ENCODE results near the gene CUL2.

The CUL2 gene

GRCh38 chr10:35090162-35090954 lies at the start of gene CUL2:
TSS of gene CUL2 (minus strand) at chr10:35090341. CDS start at chr10:35071317, 19,024 bp downstream.
- TF ChIP-seq POLR2AphosphoS5 (IDR thresholded peaks at IDR 0.05; ENCODE audit: borderline replicate concordance, low read depth, low read length) = peak; percentile 37
- TF ChIP-seq EZH2 (IDR thresholded peaks at IDR 0.05) = no peak
- TF ChIP-seq FOXP2 (optimal IDR thresholded peaks at IDR 0.05; ENCODE audit: control extremely low read depth, extremely low read length, insufficient read depth) = no peak
- H3K9me3 ChIP-seq (ENCODE audit: low read depth, low read length) = no peaks in the 10 kb centered on the region
- DNase-seq (ENCODE audit: low read depth, low spot score) = peak; percentile 74

GRCh38 chr10:35136263-35136815 lies 46.2 kb upstream of the CUL2 start:
- Histone ChIP-seq H3K4me3 (no peak overlapping the region), H3K27ac (no peak overlapping the region), H3K9ac (ENCODE audit: insufficient read length) (no peak overlapping the region), H3K9me3 (ENCODE audit: low read depth, low read length) (no peaks in the 10 kb centered on the region), H3K36me3 (ENCODE audit: insufficient read depth, low read length) (no peaks in the 10 kb centered on the region)
- TF ChIP-seq EZH2 (IDR thresholded peaks at IDR 0.05) (no peak), FOXP2 (optimal IDR thresholded peaks at IDR 0.05; ENCODE audit: control extremely low read depth, extremely low read length, insufficient read depth) (no peak), POLR2AphosphoS5 (IDR thresholded peaks at IDR 0.05; ENCODE audit: borderline replicate concordance, low read depth, low read length) (no peak)
- no peak for DNase-seq (ENCODE audit: low read depth, low spot score)

More at GRCh38 chr10:35090162-35090954, at the start of gene CUL2:
- Histone ChIP-seq H3K9ac (ENCODE audit: insufficient read length) (peak within 1 kb of the TSS; percentile 91), H3K36me3 (ENCODE audit: insufficient read depth, low read length) (no peaks in the 10 kb centered on the region), H3K4me3 (peak within 1 kb of the TSS; percentile 82), H3K27ac (peak within 1 kb of the TSS; percentile 79)

GRCh38 chr10:35135861-35136260 lies 45.7 kb upstream of the CUL2 start:
- H3K4me3 ChIP-seq = no peak overlapping the region
- no peak overlapping the region for H3K27ac ChIP-seq
- no peaks in the 10 kb centered on the region for H3K9me3 ChIP-seq (ENCODE audit: low read depth, low read length)
- no peak for DNase-seq (ENCODE audit: low read depth, low spot score)
- H3K9ac ChIP-seq (ENCODE audit: insufficient read length) = no peak overlapping the region
- TF ChIP-seq EZH2 (IDR thresholded peaks at IDR 0.05) (no peak), FOXP2 (optimal IDR thresholded peaks at IDR 0.05; ENCODE audit: control extremely low read depth, extremely low read length, insufficient read depth) (no peak), POLR2AphosphoS5 (IDR thresholded peaks at IDR 0.05; ENCODE audit: borderline replicate concordance, low read depth, low read length) (no peak)
- H3K36me3 ChIP-seq (ENCODE audit: insufficient read depth, low read length) = no peaks in the 10 kb centered on the region

- Histone ChIP-seq H3K9ac (ENCODE audit: insufficient read length) (no peak overlapping the region), H3K9me3 (ENCODE audit: low read depth, low read length) (no peaks in the 10 kb centered on the region), H3K27ac (no peak overlapping the region), H3K36me3 (ENCODE audit: insufficient read depth, low read length) (no peaks in the 10 kb centered on the region), H3K4me3 (no peak overlapping the region)
- TF ChIP-seq POLR2AphosphoS5 (IDR thresholded peaks at IDR 0.05; ENCODE audit: borderline replicate concordance, low read depth, low read length) (no peak), FOXP2 (optimal IDR thresholded peaks at IDR 0.05; ENCODE audit: control extremely low read depth, extremely low read length, insufficient read depth) (no peak), EZH2 (IDR thresholded peaks at IDR 0.05) (no peak)
- no peak for DNase-seq (ENCODE audit: low read depth, low spot score)
Observed at GRCh38 chr10:35133586-35133985, 43.4 kb upstream of the CUL2 start.

DNA sequence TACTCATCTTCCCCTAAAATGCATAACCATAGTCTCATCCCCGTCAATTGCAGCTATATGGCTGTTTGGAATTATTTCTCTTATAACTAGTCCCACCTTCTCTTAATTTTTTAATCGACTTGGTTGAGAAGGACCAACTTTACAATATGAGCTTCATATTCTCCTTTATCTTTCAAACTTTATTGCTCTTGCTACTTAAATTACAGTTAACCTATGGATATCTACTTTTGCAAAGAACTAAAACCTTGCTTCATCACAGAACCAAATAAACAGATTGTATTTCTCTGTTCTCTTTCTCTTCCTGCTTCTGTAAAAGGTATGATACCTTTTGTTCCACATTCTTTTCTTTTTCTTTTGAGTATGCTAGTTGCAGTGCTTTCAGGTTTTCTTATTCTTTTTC lies 42.6 kb upstream of the CUL2 start:
- H3K27ac ChIP-seq = no peak overlapping the region
- no peak overlapping the region for H3K4me3 ChIP-seq
- H3K9ac ChIP-seq (ENCODE audit: insufficient read length) = no peak overlapping the region
- no peaks in the 10 kb centered on the region for H3K36me3 ChIP-seq (ENCODE audit: insufficient read depth, low read length)
- no peaks in the 10 kb centered on the region for H3K9me3 ChIP-seq (ENCODE audit: low read depth, low read length)
- TF ChIP-seq POLR2AphosphoS5 (IDR thresholded peaks at IDR 0.05; ENCODE audit: borderline replicate concordance, low read depth, low read length) = no peak
- no peak for TF ChIP-seq FOXP2 (optimal IDR thresholded peaks at IDR 0.05; ENCODE audit: control extremely low read depth, extremely low read length, insufficient read depth)
- TF ChIP-seq EZH2 (IDR thresholded peaks at IDR 0.05) = no peak
- no peak for DNase-seq (ENCODE audit: low read depth, low spot score)

GRCh38 chr10:35130663-35131062 lies 40.5 kb upstream of the CUL2 start:
- Histone ChIP-seq H3K9ac (ENCODE audit: insufficient read length) (no peak overlapping the region), H3K36me3 (ENCODE audit: insufficient read depth, low read length) (no peaks in the 10 kb centered on the region), H3K27ac (no peak overlapping the region), H3K4me3 (no peak overlapping the region), H3K9me3 (ENCODE audit: low read depth, low read length) (no peaks in the 10 kb centered on the region)
- TF ChIP-seq POLR2AphosphoS5 (IDR thresholded peaks at IDR 0.05; ENCODE audit: borderline replicate concordance, low read depth, low read length) = no peak
- no peak for TF ChIP-seq EZH2 (IDR thresholded peaks at IDR 0.05)
- no peak for TF ChIP-seq FOXP2 (optimal IDR thresholded peaks at IDR 0.05; ENCODE audit: control extremely low read depth, extremely low read length, insufficient read depth)
- no peak for DNase-seq (ENCODE audit: low read depth, low spot score)

DNA sequence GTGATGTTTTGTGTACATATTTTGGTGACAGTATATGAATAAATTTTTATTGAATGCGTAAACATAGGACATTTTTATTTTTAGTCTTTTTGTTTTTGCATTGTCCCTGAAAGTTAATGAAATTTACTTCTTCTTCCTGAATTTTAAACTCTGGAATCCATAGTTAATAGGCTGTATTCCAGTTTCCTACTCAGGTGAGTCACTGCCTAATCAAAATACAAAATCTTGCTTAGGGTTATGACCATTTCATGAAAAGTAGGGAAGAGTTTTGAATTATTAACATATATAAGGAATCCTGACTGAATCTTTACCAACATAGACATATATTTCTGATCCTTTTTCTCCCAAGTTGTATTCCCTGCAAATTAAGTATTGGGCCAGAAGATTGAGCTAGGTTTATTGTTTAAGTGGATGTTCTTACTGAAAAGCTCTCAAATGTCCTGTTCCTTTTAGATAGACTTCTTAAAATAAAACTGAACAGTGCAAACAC lies 39.1 kb upstream of the CUL2 start:
- H3K36me3 ChIP-seq (ENCODE audit: insufficient read depth, low read length) = no peaks in the 10 kb centered on the region
- no peak overlapping the region for H3K4me3 ChIP-seq
- H3K9ac ChIP-seq (ENCODE audit: insufficient read length) = no peak overlapping the region
- H3K27ac ChIP-seq = no peak overlapping the region
- TF ChIP-seq EZH2 (IDR thresholded peaks at IDR 0.05) (no peak), FOXP2 (optimal IDR thresholded peaks at IDR 0.05; ENCODE audit: control extremely low read depth, extremely low read length, insufficient read depth) (no peak)
- DNase-seq (ENCODE audit: low read depth, low spot score) = no peak
- H3K9me3 ChIP-seq (ENCODE audit: low read depth, low read length) = no peaks in the 10 kb centered on the region

GRCh38 chr10:35127289-35127891 lies 37.2 kb upstream of the CUL2 start:
- peak overlapping the region; percentile 88 for H3K9ac ChIP-seq (ENCODE audit: insufficient read length)
- DNase-seq (ENCODE audit: low read depth, low spot score) = no peak
- peak overlapping the region; percentile 85 for H3K4me3 ChIP-seq
- H3K9me3 ChIP-seq (ENCODE audit: low read depth, low read length) = no peaks in the 10 kb centered on the region
- peak overlapping the region; percentile 78 for H3K27ac ChIP-seq
- no peak for TF ChIP-seq FOXP2 (optimal IDR thresholded peaks at IDR 0.05; ENCODE audit: control extremely low read depth, extremely low read length, insufficient read depth)
- no peak for TF ChIP-seq POLR2AphosphoS5 (IDR thresholded peaks at IDR 0.05; ENCODE audit: borderline replicate concordance, low read depth, low read length)
- TF ChIP-seq EZH2 (IDR thresholded peaks at IDR 0.05) = no peak
- no peaks in the 10 kb centered on the region for H3K36me3 ChIP-seq (ENCODE audit: insufficient read depth, low read length)

All from SK-N-MC (cell line).